ENCODE results near the gene ALG8. TPM values are rescaled to one million over a fixed set of nuclear protein-coding genes. Genes with fewer than 3 reads are reported as not detected.

The ALG8 gene
- polyA plus RNA-seq, 1 donor from 2014 or later: 42.1 TPM

GRCh38 chr11:78147807-78148206 is 8.4 kb upstream of the ALG8 start:
- no peaks in the 10 kb centered on the region for H3K9me2 ChIP-seq (ENCODE audit: insufficient read depth, low read length)
- TF ChIP-seq CTCF (IDR thresholded peaks at IDR 0.05; ENCODE audit: poor library complexity, severe bottlenecking) (no peak), POLR2AphosphoS5 (IDR thresholded peaks at IDR 0.05) (no peak), TAF1 (IDR thresholded peaks at IDR 0.05; ENCODE audit: low read depth) (no peak), MXI1 (conservative IDR thresholded peaks at IDR 0.05; ENCODE audit: poor library complexity, severe bottlenecking) (no peak), EP300 (conservative IDR thresholded peaks at IDR 0.05; ENCODE audit: poor library complexity, severe bottlenecking) (no peak), SMC3 (conservative IDR thresholded peaks at IDR 0.05; ENCODE audit: poor library complexity) (no peak), REST (IDR thresholded peaks at IDR 0.05; ENCODE audit: borderline replicate concordance) (no peak), EZH2 (IDR thresholded peaks at IDR 0.05; ENCODE audit: borderline replicate concordance, insufficient read depth, low read length, poor library complexity, severe bottlenecking) (no peak), RAD21 (conservative IDR thresholded peaks at IDR 0.05) (no peak)
- H3K27me3 ChIP-seq (ENCODE audit: insufficient read depth, low read depth, low read length): no peaks in the 10 kb centered on the region
- H3K27ac ChIP-seq (ENCODE audit: low read length): no peak overlapping the region
- H3K4me3 ChIP-seq (ENCODE audit: low read length): no peak overlapping the region
- no peak overlapping the region for H3K9ac ChIP-seq (ENCODE audit: low read length)
- no peak overlapping the region for H2AFZ ChIP-seq (ENCODE audit: low read depth, low read length)
- no peaks in the 10 kb centered on the region for H3K9me3 ChIP-seq (ENCODE audit: low read length)
- H3K79me2 ChIP-seq (replicated peaks; ENCODE audit: insufficient read depth, low read length): no peaks in the 10 kb centered on the region
- no peak overlapping the region for H3K4me2 ChIP-seq (ENCODE audit: low read length)
- no peaks in the 10 kb centered on the region for H3K36me3 ChIP-seq (ENCODE audit: insufficient read depth, low read length)
- no peaks in the 10 kb centered on the region for H3F3A ChIP-seq (ENCODE audit: insufficient read depth, low read length, poor library complexity, severe bottlenecking)
- H4K20me1 ChIP-seq (ENCODE audit: insufficient read depth): no peaks in the 10 kb centered on the region

GRCh38 chr11:78145511-78146025 is 6.1 kb upstream of the ALG8 start:
- Histone ChIP-seq H3F3A (ENCODE audit: insufficient read depth, low read length, poor library complexity, severe bottlenecking) (no peaks in the 10 kb centered on the region), H3K4me3 (ENCODE audit: low read length) (no peak overlapping the region), H3K79me2 (replicated peaks; ENCODE audit: insufficient read depth, low read length) (no peaks in the 10 kb centered on the region), H2AFZ (ENCODE audit: low read depth, low read length) (no peak overlapping the region), H3K36me3 (ENCODE audit: insufficient read depth, low read length) (no peaks in the 10 kb centered on the region), H3K9me3 (ENCODE audit: low read length) (no peaks in the 10 kb centered on the region), H3K27ac (ENCODE audit: low read length) (no peak overlapping the region), H3K9ac (ENCODE audit: low read length) (no peak overlapping the region), H3K9me2 (ENCODE audit: insufficient read depth, low read length) (no peaks in the 10 kb centered on the region), H4K20me1 (ENCODE audit: insufficient read depth) (no peaks in the 10 kb centered on the region), H3K4me2 (ENCODE audit: low read length) (no peak overlapping the region), H3K27me3 (ENCODE audit: insufficient read depth, low read depth, low read length) (no peaks in the 10 kb centered on the region)
- TF ChIP-seq EP300 (conservative IDR thresholded peaks at IDR 0.05; ENCODE audit: poor library complexity, severe bottlenecking) (no peak), EZH2 (IDR thresholded peaks at IDR 0.05; ENCODE audit: borderline replicate concordance, insufficient read depth, low read length, poor library complexity, severe bottlenecking) (no peak), POLR2AphosphoS5 (IDR thresholded peaks at IDR 0.05) (no peak), TAF1 (IDR thresholded peaks at IDR 0.05; ENCODE audit: low read depth) (no peak), CTCF (IDR thresholded peaks at IDR 0.05; ENCODE audit: poor library complexity, severe bottlenecking) (no peak), SMC3 (conservative IDR thresholded peaks at IDR 0.05; ENCODE audit: poor library complexity) (no peak), RAD21 (conservative IDR thresholded peaks at IDR 0.05) (no peak), REST (IDR thresholded peaks at IDR 0.05; ENCODE audit: borderline replicate concordance) (no peak), MXI1 (conservative IDR thresholded peaks at IDR 0.05; ENCODE audit: poor library complexity, severe bottlenecking) (no peak)
